Vagina (tissue), 2 donors: ENCODE data around the gene GUCY2C.

Experiments used
- CTCF ChIP-seq, 3 experiments: fragments of 450-650 bp in 2 of 3; fragments of 200-600 bp in 1 of 3; sonication (generic) in 1 of 3; IDR thresholded peaks; one replicate each; pipeline ENCODE4 v1.5.1; 2017 to 2019; ENCODE audit warnings: antibody characterized with exemption in 3 of 3, mild to moderate bottlenecking in 2 of 3, moderate library complexity in 2 of 3
- POLR2A ChIP-seq, 2 donors: fragments of 450-650 bp; IDR thresholded peaks; one replicate each; pipeline ENCODE4 v1.6.1; 2017; ENCODE audit warnings: antibody characterized with exemption in 2 of 2, mild to moderate bottlenecking in 2 of 2, moderate library complexity in 2 of 2
- POLR2AphosphoS5 ChIP-seq, 2 donors: sonication (generic); formaldehyde crosslinking; IDR thresholded peaks; one replicate each; pipeline ENCODE4 v1.9.0; 2017; ENCODE audit warnings: antibody characterized with exemption in 2 of 2, mild to moderate bottlenecking in 2 of 2, low read depth in 1 of 2; ENCODE audit not compliant: insufficient read depth in 1 of 2

GRCh38 chr12:14614704-14615121 lies 81.7 kb downstream of the GUCY2C start:
- no peak for TF ChIP-seq CTCF (IDR thresholded peaks at IDR 0.05)
- TF ChIP-seq POLR2A (IDR thresholded peaks at IDR 0.05): no peak
- no peak for TF ChIP-seq POLR2AphosphoS5 (IDR thresholded peaks at IDR 0.05; ENCODE audit: insufficient read depth in 1 of 2, low read depth in 1 of 2)
